ENCODE data around the gene MYOC.
"Not testable (repeated sequence)": the region's sequence is repeated elsewhere in the genome, so short reads cannot be mapped to it uniquely, and the experiment has no call there.

- TF ChIP-seq CTCF, POLR2AphosphoS5, POLR2A (IDR thresholded peaks at IDR 0.05): not testable (repeated sequence)
These were observed 52.2 kb downstream of the MYOC start for GRCh38 chr1:171600310-171600709.
